ENCODE results near the gene HOXC9. TPM values are rescaled to one million over a fixed set of nuclear protein-coding genes. Genes with fewer than 3 reads are reported as not detected.

HOXC9 gene
- total RNA-seq, 2 donors from 2014 or later, result not detected

DNA sequence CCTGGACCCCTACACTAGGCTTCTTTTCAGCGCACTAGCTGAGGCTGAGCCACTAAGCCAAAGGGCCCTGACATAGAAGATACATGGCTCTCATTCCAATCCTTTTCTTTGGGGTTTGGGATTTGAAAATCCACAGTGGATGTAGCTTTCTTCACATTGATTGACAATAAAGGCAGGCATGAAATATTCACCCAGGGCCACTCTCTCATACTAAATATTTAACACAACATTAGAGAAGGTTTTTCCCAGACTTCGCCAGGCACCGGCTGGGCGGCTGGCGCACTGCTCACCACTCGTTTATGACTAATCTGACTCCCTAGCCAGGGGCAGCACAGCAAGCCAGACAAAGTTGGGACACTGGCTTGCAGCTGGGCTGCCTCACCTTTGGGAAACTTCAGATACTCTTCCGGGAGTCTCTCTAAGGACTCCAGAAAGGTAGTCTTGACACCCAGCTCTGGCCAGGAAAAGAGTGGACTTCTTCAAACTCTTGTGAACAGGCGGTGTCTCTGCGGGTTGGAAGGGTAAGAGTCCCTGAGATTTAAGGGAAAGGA is 27.7 kb upstream of the HOXC9 start:
- Histone ChIP-seq H3K9me3 (no peaks in the 10 kb centered on the region), H3K4me3 (no peak overlapping the region), H3K27ac (no peak overlapping the region), H3K4me1 (peaks cover 22% of the 10 kb centered on the region), H3K36me3 (replicated peaks in 1 of 2; ENCODE audit: insufficient read depth in 1 of 2, low read depth in 2 of 2) (no peaks in the 10 kb centered on the region), H3K27me3 (peaks cover 3 to 86% of the 10 kb centered on the region in 2 donors)
- intact Hi-C loops (cut with DNase I), result no loop called here
- TF ChIP-seq POLR2A (IDR thresholded peaks at IDR 0.05), result no peak
- TF ChIP-seq, protein P1, sequence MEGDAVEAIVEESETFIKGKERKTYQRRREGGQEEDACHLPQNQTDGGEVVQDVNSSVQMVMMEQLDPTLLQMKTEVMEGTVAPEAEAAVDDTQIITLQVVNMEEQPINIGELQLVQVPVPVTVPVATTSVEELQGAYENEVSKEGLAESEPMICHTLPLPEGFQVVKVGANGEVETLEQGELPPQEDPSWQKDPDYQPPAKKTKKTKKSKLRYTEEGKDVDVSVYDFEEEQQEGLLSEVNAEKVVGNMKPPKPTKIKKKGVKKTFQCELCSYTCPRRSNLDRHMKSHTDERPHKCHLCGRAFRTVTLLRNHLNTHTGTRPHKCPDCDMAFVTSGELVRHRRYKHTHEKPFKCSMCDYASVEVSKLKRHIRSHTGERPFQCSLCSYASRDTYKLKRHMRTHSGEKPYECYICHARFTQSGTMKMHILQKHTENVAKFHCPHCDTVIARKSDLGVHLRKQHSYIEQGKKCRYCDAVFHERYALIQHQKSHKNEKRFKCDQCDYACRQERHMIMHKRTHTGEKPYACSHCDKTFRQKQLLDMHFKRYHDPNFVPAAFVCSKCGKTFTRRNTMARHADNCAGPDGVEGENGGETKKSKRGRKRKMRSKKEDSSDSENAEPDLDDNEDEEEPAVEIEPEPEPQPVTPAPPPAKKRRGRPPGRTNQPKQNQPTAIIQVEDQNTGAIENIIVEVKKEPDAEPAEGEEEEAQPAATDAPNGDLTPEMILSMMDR (IDR thresholded peaks at IDR 0.05), result no peak
- WGBS, 2 donors, result 22 to 44% methylated on average over 9 of the region's 9 CpGs
- no peak for DNase-seq
- ATAC-seq, result no peak

DNA sequence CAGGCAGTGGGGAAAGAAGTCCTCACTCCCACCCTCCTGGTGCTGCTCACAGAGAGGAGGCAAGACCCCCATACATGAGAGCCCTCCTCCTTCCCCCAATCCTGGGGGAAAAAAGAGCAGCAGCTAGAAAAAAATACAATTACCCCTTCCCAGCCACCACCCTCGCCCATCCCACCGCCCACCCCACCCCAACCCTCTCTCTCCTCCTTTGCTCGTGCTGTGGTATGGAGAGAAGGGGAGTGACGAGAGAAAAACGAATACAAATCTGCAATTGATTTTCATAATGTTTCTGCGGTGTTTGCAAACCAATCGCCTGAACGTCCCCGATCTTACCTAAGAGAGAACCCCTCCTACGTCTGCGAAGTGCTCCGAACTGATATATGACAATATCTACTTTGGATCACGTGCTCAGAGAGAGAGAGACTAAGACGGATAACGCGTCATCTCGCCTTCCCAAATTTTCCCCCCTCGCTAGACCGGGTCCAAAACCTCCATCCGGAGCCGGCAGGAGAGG is 27.2 kb upstream of the HOXC9 start, which contains the start of gene HOXC11:
HOXC11 (plus strand) TSS at position 405 of the 514 bp plus-strand sequence. CDS start 116 bp downstream, outside the sequence.
- no peak within 1 kb of the TSS for H3K27ac ChIP-seq
- TF ChIP-seq, protein P1 (IDR thresholded peaks at IDR 0.05), result no peak
- no peak for TF ChIP-seq POLR2A (IDR thresholded peaks at IDR 0.05)
- WGBS, 2 donors, result 4 to 9% methylated on average over 14 to 21 of the region's 21 CpGs
- ATAC-seq, result no peak
- H3K4me1 ChIP-seq, result peaks cover 22% of the 10 kb centered on the region
- H3K36me3 ChIP-seq (replicated peaks in 1 of 2; ENCODE audit: insufficient read depth in 1 of 2, low read depth in 2 of 2), result no peaks in the 10 kb centered on the region
- intact Hi-C loops (cut with DNase I), result no loop called here
- peaks cover 3 to 86% of the 10 kb centered on the region in 2 donors for H3K27me3 ChIP-seq
- no peak for DNase-seq
- H3K9me3 ChIP-seq, result no peaks in the 10 kb centered on the region
- H3K4me3 ChIP-seq, result no peak within 1 kb of the TSS

DNA sequence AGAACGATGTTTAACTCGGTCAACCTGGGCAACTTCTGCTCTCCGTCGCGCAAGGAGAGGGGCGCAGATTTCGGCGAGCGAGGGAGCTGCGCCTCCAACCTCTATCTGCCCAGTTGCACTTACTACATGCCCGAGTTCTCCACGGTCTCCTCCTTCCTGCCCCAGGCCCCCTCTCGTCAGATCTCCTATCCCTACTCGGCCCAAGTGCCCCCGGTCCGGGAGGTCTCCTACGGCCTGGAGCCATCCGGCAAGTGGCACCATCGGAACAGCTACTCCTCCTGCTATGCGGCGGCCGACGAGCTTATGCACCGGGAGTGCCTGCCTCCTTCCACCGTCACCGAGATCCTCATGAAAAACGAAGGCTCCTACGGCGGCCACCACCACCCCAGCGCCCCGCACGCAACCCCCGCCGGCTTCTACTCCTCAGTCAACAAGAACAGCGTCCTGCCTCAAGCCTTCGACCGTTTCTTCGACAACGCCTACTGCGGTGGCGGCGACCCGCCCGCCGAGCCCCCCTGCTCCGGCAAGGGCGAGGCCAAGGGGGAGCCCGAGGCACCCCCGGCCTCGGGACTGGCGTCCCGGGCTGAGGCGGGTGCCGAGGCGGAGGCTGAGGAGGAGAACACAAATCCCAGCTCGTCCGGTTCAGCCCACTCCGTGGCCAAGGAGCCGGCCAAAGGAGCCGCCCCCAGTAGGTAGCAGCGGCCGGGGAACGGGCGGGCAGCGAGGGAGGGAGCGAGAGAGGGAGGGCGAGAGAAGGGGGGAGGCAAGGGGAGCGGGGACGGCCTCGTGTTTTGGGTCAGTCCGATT is 26.5 kb upstream of the HOXC9 start:
- H3K27ac ChIP-seq, result no peak overlapping the region
- no peak for DNase-seq
- peaks cover 3 to 85% of the 10 kb centered on the region in 2 donors for H3K27me3 ChIP-seq
- intact Hi-C loops (cut with DNase I), result no loop called here
- 2 to 5% methylated on average over 31 to 69 of the region's 71 CpGs for WGBS, 2 donors
- H3K9me3 ChIP-seq, result no peaks in the 10 kb centered on the region
- ATAC-seq, result peak; percentile 21
- no peak overlapping the region for H3K4me3 ChIP-seq
- H3K36me3 ChIP-seq (replicated peaks in 1 of 2; ENCODE audit: insufficient read depth in 1 of 2, low read depth in 2 of 2), result no peaks in the 10 kb centered on the region
- TF ChIP-seq, protein P1 (IDR thresholded peaks at IDR 0.05), result no peak
- TF ChIP-seq POLR2A (IDR thresholded peaks at IDR 0.05), result no peak
- peaks cover 22% of the 10 kb centered on the region for H3K4me1 ChIP-seq

DNA sequence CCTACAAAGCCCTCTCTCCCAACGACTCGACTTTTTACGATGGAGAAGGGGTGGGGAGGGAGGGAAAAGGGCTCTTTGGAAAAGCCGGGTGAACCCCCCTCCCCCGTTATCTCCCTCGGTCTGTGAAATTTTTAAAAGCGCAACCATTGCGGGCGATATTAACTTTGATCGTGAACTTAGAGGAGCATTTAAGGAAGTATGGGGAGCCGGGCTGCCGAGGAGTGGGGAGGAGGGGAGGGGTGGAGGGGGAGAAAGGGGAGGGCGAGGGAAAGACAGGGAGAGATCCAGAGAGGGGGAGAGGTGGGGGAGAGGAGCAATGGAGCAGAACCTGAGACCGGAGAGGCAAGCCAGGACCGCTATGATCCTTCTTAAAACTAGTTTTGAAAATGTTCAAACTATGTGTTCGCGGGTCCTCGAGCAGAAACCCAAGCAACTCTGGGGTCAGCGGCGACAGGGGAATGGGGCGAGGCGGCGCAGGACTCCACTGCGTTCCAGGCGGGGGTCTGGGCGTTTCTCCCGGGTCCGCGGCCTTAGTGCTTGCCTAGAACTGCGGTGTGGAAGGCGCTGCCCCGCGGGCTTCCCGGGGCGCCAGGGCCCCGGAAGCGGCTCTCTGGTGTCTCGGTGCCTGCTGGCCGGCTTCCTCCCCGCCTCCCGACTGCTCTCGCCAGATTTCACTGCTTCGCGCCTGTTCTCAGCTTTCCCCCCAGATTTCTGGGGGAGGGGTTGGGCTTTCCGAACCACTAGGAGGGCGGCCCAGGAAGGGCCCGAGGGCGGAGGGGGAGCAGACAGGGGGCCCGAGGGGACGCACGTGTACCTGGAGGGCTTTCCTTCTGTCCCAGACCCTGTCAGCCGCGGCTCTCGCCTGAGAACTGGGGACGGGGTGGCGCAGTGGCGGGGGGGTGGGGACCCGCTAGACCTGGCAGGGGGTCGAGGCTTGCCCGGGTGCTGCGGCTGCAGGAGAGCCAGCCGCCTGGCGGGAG is 25.6 kb upstream of the HOXC9 start, which contains the start of gene HOTAIR:
HOTAIR (minus strand) TSS at position 871 of the 980 bp plus-strand sequence.
- peak; percentile 62 for ATAC-seq
- H3K4me3 ChIP-seq, result peak within 1 kb of the TSS in 1 of 2 donors; percentile 7
- TF ChIP-seq, protein P1 (IDR thresholded peaks at IDR 0.05), result no peak
- TF ChIP-seq POLR2A (IDR thresholded peaks at IDR 0.05), result no peak
- no peaks in the 10 kb centered on the region for H3K9me3 ChIP-seq
- H3K27me3 ChIP-seq, result peaks cover 3 to 84% of the 10 kb centered on the region in 2 donors
- DNase-seq, result peak in 3 of 4 donors; percentile 25 to 50 (median 43)
- no peak within 1 kb of the TSS for H3K27ac ChIP-seq
- intact Hi-C loops (cut with DNase I), result no loop called here
- H3K36me3 ChIP-seq (replicated peaks in 1 of 2; ENCODE audit: insufficient read depth in 1 of 2, low read depth in 2 of 2), result no peaks in the 10 kb centered on the region
- peaks cover 22% of the 10 kb centered on the region for H3K4me1 ChIP-seq
- 2% methylated on average over 23 to 59 of the region's 63 CpGs for WGBS, 2 donors
